GM12891 (cell line): ENCODE results near the gene TMEM121.
"Not testable (repeated sequence)": the region's sequence is repeated elsewhere in the genome, so short reads cannot be mapped to it uniquely, and the experiment has no call there.

Experiments used
- DNase-seq: peaks from one replicate; pipeline ENCODE4 v3.0.0; 2011; ENCODE audit warnings: low spot score; ENCODE audit not compliant: insufficient read length
- FAIRE-seq: peaks from 2 replicates; lab custom pipeline; 2011; peaks lifted over from hg19 to GRCh38; lab: Jason Lieb, UNC
- PAX5 ChIP-seq: IDR thresholded peaks from 2 replicates; pipeline ENCODE4 v1.6.1; 2011; ENCODE audit warnings: low read length, moderate library complexity, mild to moderate bottlenecking; ENCODE audit not compliant: insufficient read depth, severe bottlenecking
- POLR2A ChIP-seq: IDR thresholded peaks from 2 replicates; pipeline ENCODE4 v1.6.1; 2011; ENCODE audit warnings: low read depth, low read length, control low read depth
- POLR2AphosphoS5 ChIP-seq: IDR thresholded peaks from 2 replicates; pipeline ENCODE4 v1.6.1; 2011; ENCODE audit warnings: low read depth, low read length, control low read depth
- POU2F2 ChIP-seq: IDR thresholded peaks from 2 replicates; pipeline ENCODE4 v1.6.1; 2011; ENCODE audit warnings: low read depth, mild to moderate bottlenecking, control low read depth, low read length, moderate library complexity
- SPI1 ChIP-seq: IDR thresholded peaks from 2 replicates; pipeline ENCODE4 v1.6.1; 2011; ENCODE audit warnings: low read depth, low read length, control low read depth
- TAF1 ChIP-seq: IDR thresholded peaks from 2 replicates; pipeline ENCODE4 v1.6.1; 2011; ENCODE audit warnings: low read depth, low read length, control low read depth

The TMEM121 gene

GRCh38 chr14:105577314-105577861 lies 51.0 kb downstream of the TMEM121 start:
- peak; percentile 76 for TF ChIP-seq POLR2AphosphoS5
- no peak for TF ChIP-seq TAF1
- peak; percentile 12; the same call in 1 of the 2 replicates for TF ChIP-seq POLR2A
- no peak for DNase-seq
- peak; percentile 26 for FAIRE-seq

- TF ChIP-seq POLR2AphosphoS5: no peak
- TF ChIP-seq PAX5: no peak
- TF ChIP-seq POU2F2: no peak
- TF ChIP-seq TAF1: no peak
- no peak for TF ChIP-seq SPI1
- TF ChIP-seq POLR2A: no peak
- FAIRE-seq: peak; percentile 23
- DNase-seq: no peak
Observed at GRCh38 chr14:105578070-105578469, 51.7 kb downstream of the TMEM121 start.

- DNase-seq, FAIRE-seq: not testable (repeated sequence)
Observed at GRCh38 chr14:105579221-105579620, 52.8 kb downstream of the TMEM121 start.
